NCI-H460 (cell line): ENCODE results near the gene PAK4. TPM values are rescaled to one million over a fixed set of nuclear protein-coding genes. Genes with fewer than 3 reads are reported as not detected.
"Not testable (repeated sequence)": the region's sequence is repeated elsewhere in the genome, so short reads cannot be mapped to it uniquely, and the experiment has no call there.

ENCODE experiments used
- DNase-seq: peaks from one replicate; pipeline ENCODE4 v3.0.0-alpha.2; 2016; ENCODE audit warnings: low read depth; ENCODE audit errors: extremely low read depth
- total RNA-seq: library from RNA; depleted of rRNA; stranded (reverse); fragments of >200 nt; shearing (Covaris generic); gene quantifications from 2 replicates; pipeline ENCODE4 v1.2.3, GENCODE V29; 2014

PAK4 gene
- total RNA-seq, 1 experiment from 2014 or later = 4.4 TPM

DNA sequence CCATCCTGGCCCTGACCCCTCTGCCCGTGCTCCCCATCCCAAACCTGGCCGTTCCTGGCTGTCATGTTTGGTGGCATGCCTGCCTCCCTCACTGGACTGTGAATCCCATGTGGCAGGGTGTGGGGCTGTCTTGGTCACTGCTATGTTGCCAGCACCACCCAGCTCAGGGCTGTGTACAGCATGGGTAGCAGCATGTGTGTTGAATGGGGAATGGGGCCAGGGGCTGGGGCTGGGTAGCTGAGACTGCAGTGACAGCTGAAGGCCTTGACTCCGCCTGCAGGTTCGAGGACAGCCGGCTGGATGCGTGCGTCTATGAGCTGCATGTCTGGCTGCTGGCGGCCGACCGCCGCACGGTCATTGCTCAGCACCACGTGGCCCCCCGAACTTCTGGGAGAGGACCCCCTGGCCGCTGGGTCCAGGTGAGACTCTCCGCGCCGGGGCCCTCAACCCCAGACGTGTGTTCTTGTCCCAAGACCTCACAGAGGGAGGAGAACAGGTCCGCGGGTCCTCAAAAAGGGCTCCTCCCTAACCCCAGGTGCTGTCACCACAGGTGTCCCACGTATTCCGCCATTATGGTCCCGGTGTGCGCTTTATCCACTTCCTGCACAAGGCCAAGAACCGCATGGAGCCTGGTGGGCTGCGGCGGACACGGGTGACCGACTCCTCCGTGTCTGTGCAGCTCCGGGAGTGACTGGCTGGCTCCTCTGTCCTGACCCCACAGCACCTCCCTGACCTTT, 74.6 kb downstream of the PAK4 start:
- DNase-seq = no peak

DNA sequence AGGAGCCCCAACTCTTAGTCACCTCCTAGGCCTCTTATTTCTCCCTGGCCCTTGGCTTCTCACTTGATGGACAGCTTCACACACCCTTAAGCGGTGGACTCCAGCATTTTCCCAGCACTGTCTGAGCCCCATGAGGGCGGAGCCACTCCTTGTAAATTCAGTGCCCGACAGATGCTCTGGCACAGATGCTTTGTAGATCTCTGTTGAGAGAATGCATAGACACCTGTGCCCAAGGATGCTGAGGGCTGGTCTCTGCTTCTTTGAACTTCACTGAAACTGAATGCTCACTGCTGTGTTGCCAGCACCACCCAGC, 75.2 kb downstream of the PAK4 start:
- no peak for DNase-seq

DNA sequence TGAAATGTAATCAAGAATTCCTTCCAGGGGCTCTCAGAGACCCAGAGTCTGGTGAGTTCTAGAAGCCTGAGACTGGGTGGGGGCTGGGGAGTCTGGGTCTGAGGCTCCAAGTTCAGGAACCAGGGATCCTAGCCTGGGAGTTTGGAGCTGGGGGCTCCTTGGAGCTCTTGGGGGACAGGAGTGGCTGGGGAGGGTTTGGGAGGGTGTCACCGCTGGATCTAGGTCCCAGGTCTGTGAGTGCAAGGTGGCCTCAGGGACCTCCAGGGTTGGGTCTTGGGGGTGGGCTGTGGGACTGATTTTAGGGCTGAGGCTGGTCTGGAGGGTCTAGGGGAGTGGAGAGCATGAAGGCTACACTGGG, 77.4 kb downstream of the PAK4 start:
- DNase-seq = no peak

DNA sequence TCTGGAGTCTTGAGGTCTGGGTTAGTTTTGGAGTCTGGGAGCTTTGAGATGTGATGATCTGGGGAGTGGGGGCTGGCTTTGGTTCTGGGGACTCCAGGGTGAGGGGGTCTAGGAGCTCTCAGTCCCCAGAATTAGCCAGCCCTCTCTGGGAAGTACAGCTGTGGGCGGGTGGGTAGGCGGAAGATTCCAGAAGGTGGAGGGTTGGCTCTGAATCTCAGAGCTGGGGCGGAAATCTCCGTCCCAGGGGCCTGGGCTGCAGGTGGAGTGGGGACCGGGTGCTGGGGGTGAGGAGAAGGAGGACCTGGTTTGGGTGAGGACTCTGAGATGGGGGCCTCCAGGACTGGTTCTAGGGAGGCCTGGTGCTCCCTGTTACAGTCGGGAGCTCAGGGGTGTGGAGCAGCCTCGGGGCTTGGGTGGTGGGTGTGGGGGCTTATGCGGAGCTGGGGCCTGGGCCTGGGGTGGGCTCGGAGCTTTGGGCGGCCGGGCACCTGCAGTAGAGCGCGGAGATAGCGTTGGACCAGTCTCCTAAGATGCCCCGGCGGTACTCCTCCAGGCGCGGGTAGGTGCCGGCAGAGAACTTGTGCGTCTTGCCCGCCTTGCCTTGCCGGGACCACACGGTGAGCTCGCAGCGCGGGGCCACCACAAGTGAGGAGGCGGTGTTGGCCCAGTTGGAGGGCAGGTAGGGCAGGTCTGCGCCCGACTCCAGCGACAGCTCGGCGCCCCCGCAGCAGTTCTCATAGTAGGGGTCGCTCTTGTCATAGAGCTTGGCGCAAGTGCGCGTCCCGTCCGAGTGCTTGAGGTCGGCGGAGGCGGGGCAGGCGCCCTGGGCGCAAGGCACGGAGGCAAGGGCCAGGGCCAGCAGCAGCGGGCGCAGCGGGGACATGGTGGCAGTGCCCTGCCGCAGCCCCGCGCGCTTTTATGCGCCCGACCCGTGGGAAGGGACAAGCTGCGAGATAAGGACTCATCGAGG, 78.1 kb downstream of the PAK4 start, which contains the start of gene SYCN:
TSS of gene SYCN (minus strand) at position 892 of the 970 bp plus-strand sequence. CDS start at position 883, 9 bp downstream.
- DNase-seq = no peak

DNA sequence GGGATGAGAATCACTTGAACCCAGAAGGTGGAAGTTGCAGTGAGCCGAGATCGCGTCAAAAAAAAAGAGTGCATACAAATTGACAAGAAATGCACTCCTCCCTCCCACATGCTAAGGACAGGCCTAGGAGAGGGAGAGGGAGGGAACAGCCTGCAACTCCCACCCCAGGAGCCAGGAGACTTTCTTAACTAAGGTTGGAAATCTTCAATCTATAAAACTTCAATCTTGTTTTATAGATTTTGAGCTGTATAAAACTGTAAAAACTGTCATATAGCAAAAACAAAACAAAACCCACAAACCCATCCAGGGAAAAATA, 79.8 kb downstream of the PAK4 start:
- no peak for DNase-seq

DNA sequence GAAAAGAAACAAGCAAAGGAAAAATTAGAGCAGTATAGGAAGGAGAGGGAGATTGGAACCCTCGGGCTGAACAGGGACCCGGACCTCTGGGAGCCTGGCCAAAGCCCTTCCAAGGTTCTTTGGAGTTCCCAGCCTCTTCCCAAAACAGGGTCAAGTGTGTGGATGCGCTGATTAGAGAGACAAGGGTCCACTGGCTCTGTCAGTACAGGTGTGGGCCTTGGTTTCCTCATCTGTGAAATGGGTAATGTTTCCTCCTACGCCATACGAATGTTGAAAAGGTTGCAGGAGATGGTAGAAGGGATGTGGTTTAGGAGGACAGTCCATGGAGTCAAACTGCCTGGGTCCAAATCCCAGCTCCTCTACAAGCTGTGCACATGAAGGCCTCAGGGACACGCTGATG, 80.5 kb downstream of the PAK4 start:
- no peak for DNase-seq

DNA sequence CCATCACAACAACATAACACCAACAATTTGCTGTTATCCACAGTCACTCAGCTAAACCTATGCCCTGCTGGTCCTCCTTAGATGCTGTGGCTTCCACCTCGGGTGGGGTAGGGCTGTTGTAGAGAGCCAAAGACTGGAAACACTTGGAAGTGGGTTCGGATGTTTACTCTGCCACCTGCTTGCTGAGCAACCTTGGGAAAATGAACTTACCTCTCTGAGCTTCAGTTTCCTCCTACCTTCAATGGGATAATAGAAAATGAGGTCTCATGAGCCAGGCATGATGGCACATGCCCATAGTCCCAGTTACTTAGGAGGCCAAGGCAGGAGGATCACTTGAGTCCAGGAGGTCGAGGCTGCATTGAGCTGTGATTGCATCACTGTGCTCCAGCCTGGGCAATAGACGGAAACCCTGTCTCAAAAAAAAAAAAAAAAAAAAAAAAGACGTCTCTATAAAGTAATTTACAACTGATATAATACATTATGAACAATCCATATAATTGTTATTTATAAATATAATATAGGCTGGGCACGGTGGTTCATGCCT, 81.8 kb downstream of the PAK4 start:
- DNase-seq = no peak

DNA sequence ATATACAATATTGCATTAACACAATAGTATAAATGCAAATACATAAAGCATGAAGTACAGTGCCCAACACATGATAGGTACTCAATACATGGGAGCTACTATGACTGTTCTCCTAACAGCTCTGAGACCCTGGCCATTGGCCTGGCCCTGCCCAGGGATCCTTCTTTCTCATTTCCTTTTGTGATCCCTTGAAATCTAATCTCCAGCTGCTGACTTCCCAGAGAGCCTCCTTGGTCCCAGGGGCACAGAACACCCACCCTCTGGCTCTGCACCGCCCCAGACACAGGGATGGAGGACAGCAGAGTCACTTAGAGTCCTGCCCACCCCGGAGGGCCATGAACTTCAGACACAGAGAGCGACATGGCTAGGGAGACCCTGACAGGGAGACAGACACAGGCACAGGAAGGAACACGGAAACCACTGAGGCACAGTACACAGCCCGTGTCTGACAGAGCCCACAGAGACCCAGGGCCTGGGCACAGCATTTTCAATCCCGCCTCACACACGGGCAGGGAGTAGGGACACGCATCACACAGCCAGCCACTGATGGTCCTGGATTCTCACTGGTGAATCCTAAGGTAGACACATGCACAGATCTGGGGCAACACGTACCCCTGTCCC, 82.7 kb downstream of the PAK4 start:
- DNase-seq = no peak

DNA sequence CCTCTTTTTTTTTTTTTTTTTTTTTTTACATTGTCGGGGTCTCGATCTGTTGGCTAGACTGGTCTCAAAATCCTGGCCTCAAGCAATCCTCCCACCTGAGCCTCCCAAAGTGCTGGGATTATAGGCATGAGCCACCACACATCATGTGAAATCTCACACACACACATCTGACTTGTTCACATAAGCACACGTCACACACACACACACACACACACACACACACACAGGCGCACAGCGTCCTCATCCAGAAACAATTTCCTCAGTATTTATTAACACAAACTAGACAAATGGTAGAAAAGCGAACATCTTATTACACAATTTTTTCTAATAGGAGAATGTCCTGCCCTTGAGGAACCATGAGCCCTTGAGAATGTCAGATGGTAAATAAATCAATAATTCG, 83.6 kb downstream of the PAK4 start:
- no peak for DNase-seq

DNA sequence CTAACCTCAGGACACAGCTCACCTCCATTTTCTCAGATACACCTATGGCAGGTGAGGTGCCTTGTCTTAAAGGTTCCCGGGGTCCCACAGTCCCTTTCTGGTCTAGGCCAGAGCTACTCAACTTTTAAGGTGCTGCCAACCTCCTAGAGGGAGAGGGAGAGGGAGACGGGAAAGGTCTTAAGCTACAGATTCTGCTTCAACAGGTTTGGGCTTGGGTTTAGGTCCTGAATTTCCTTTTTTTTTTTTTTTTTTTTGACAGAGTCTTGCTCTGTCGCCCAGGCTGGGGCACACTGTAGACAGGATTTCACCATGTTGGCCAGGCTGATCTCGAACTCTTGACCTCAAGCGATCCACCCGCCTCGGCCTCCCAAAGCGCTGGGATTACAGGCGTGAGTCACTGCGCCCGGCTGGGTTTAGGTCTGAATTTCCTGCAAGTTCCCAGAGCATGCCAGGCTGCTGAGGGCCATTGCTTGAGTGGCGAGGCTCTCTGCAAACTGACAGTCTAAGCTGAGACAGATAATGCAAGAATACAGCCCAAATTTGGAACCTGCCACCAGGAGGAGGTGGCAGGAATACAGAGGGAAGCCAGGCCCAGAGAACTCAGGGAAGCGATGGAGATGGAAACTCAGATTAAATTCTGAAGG, 86.3 kb downstream of the PAK4 start:
- DNase-seq = no peak

DNA sequence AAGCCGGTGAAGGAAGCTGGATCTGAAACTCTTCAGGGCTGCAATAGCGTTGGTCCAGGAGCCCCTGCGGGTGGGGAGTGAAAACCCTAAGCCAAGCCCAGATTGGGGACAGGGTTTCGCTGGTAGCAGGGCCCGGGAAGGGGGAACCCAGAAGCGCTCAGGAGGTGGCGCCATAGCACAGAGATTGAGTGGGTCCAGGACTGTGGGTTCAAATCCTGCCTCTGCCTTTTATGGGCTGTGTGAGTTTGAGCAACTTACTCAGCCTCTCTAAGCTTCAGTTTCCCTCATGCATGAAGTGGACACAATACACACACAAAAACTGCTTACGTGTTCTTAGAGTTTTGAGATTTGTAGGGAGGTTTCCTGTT, 86.8 kb downstream of the PAK4 start:
- DNase-seq = peak; percentile 17

DNA sequence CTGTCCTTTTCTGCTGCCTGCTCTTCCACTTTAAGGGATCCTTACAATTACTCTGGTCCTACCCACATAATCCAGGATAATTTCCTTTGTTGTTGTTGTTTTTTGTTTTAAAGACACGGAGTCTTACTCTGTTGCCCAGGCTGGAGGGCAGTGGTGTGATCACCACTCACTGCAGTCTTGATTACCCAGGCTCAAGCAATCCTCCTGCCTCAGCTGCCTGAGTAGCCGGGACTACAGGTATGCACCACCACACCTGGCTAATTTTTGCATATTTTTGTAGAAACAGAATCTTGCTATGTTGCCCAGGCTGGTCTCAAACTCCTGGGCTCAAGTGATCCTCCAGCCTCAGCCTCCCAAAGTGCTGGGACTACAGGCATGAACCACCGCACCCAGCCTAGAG, 89.7 kb downstream of the PAK4 start:
- not testable (repeated sequence) for DNase-seq

DNA sequence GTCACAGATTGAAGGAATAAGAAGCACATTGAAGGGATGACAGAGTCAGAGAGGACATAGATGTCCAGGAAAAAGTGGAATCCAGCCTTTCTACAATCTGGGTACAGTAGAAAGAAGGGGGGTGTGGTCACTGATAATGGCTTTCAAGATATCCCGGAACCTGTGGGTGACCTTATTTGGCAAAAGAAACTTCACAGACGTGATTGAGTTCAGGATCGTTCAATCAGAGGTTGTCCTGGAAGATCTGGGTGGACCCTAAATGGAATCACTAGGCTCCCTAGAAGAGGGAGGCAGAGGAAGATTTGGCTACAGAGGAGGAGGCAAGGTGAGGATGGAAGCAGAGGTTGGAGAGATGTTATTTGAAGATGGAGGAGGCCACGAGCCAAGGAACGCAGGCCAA, 91.5 kb downstream of the PAK4 start:
- no peak for DNase-seq

DNA sequence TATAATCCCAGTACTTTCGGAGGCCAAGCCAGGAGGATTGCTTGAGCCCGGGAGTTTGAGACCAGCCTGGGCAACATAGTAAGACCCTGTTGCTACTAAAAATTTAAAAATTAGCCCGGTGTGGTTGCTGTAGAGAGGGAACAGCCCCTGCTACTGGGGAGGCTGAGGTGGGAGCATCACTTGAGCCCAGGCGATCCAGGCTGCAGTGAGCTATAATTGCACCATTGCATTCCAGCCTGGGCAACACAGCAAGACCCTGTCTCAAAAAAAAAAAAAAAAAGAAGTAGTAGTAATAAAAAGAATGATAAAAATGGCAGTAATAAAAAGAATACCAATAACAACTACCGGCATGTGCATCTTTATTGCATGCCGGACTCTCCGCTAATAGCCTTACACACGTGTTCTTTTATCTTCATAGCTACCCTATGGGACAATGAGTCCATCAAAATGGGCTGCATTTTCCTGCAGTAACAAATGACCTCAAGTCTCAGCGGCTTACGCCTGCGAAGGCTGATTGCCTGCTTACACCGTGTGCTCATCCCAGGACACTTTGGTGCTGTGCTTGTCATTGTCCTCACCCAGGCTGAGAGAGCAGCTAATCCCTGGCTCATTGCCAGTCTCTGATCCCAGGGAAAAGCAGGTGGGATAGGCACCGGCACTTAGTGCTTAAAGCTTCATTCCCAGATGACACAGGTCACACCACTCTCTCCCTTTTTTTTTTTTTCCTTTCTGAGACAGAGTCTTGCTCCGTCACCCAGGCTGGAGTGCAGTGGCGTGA, 92.8 kb downstream of the PAK4 start:
- DNase-seq = no peak

DNA sequence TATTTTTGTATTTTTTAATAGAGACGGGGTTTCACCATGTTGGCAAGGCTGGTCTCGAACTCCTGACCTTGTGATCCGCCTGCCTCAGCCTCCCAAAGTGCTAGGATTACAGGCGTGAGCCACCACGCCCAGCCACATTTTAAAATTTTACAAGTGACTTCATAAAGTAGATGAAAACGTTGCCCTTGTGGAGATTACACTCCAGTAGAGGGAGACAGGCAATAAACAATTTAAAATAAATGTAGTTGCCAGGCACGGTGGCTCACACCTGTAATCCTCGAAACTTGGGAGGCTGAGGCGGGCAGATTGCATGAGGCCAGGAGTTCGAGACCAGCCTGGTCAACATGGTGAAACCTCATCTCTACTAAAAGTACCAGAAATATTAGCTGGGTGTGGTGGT, 93.5 kb downstream of the PAK4 start:
- not testable (repeated sequence) for DNase-seq

DNA sequence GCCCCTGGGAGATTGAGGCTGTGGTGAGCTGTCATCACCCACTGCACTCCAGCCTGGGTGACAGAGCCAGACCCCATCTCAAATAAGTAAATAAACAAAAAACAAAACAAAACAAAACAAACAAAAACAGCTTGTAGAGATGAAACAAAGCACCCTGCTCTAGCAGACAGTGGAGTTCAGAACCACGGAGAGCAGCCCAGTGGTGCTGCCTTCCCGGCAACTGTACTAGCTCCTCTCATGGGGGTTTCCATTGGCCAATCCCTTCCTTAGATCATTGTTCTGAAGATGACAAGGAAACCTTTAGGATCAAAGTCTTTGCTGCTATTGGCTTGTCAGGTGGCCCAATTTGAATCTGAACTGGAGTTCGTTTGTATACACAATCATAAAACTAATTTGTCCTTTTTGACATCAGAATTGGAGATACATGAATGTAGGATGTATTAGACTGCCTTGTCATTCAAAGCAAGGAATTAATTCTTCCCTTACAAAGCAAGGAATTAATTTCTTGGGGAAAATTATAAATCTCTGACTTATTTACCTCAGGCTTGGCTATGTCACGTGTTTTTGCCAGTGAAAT, 98.2 kb downstream of the PAK4 start:
- peak; percentile 13 for DNase-seq

DNA sequence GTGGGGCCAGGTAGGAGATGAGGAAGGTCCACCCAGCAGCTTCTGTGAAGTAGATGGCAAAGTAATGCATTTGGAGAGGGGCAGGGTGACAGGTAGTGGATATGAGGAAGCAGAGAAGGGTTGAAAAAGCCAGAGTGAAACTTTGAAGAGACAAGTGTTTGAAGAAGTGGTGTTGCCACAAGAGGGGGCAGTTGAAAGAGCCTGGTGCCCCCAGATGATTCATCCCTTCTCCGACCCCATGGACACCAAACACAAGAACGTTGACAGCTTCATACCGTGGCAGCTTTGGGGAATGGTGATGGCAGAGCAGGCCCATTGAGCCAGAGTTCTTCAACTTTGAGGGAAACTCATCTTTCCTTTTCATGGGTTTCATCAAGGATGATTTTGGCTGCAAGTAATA, 99.3 kb downstream of the PAK4 start:
- DNase-seq = no peak
